Bronchial epithelial cell (primary cell): ENCODE measurements around the gene SPR. TPM values are rescaled to one million over a fixed set of nuclear protein-coding genes. Genes with fewer than 3 reads are reported as not detected.

ENCODE experiments used
- DNase-seq: peaks from one replicate; pipeline ENCODE4 v3.0.0-alpha.2; 2010; ENCODE audit warnings: low read depth
- FAIRE-seq: peaks from 2 replicates; lab custom pipeline; 2011; peaks lifted over from hg19 to GRCh38; lab: Jason Lieb, UNC
- H3K27me3 ChIP-seq: 2 replicates; pipeline ENCODE4 v1.5.1; 2011; ENCODE audit warnings: low read length; ENCODE audit not compliant: control insufficient read depth, insufficient read depth
- H3K36me3 ChIP-seq: 2 replicates; pipeline ENCODE4 v1.5.1; 2011; ENCODE audit warnings: low read length; ENCODE audit not compliant: control insufficient read depth, insufficient read depth
- H3K4me3 ChIP-seq: 2 replicates; pipeline ENCODE4 v1.5.1; 2011; ENCODE audit warnings: mild to moderate bottlenecking, low read depth, low read length, control low read depth
- total RNA-seq: library from RNA; depleted of rRNA; stranded (reverse); fragments of >200 nt; gene quantifications from 2 replicates; pipeline ENCODE4 v1.2.1, GENCODE V29; 2014
- TF ChIP-seq, protein P1 (sequence below): IDR thresholded peaks from 2 replicates; pipeline ENCODE4 v1.5.1; 2011; ENCODE audit warnings: mild to moderate bottlenecking, moderate library complexity, low read length, control low read depth, inconsistent platforms; ENCODE audit not compliant: insufficient read depth, severe bottlenecking

The SPR gene
- total RNA-seq, 1 donor from 2014 or later = 14.0 TPM

DNA sequence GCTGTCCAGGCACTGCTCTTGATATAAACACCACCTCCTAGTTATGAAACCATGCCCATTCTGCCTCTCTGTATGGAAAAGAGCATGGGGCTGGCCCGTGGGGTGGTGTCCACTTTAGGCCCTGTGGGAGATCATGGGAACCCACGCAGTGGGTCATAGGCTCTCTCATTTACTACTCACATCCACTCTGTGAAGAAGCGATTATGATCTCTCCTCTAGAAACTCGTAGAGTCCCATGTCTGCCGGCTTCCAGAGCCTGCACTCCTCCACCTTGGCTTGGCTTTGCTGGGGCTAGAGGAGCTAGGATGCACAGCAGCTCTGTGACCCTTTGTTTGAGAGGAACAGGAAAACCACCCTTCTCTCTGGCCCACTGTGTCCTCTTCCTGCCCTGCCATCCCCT is 46.0 kb downstream of the SPR start:
- Histone ChIP-seq H3K4me3 (no peak overlapping the region), H3K27me3 (peaks cover 15% of the 10 kb centered on the region), H3K36me3 (no peaks in the 10 kb centered on the region)
- FAIRE-seq (no peak), DNase-seq (no peak)
- TF ChIP-seq, protein P1, sequence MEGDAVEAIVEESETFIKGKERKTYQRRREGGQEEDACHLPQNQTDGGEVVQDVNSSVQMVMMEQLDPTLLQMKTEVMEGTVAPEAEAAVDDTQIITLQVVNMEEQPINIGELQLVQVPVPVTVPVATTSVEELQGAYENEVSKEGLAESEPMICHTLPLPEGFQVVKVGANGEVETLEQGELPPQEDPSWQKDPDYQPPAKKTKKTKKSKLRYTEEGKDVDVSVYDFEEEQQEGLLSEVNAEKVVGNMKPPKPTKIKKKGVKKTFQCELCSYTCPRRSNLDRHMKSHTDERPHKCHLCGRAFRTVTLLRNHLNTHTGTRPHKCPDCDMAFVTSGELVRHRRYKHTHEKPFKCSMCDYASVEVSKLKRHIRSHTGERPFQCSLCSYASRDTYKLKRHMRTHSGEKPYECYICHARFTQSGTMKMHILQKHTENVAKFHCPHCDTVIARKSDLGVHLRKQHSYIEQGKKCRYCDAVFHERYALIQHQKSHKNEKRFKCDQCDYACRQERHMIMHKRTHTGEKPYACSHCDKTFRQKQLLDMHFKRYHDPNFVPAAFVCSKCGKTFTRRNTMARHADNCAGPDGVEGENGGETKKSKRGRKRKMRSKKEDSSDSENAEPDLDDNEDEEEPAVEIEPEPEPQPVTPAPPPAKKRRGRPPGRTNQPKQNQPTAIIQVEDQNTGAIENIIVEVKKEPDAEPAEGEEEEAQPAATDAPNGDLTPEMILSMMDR = no peak

DNA sequence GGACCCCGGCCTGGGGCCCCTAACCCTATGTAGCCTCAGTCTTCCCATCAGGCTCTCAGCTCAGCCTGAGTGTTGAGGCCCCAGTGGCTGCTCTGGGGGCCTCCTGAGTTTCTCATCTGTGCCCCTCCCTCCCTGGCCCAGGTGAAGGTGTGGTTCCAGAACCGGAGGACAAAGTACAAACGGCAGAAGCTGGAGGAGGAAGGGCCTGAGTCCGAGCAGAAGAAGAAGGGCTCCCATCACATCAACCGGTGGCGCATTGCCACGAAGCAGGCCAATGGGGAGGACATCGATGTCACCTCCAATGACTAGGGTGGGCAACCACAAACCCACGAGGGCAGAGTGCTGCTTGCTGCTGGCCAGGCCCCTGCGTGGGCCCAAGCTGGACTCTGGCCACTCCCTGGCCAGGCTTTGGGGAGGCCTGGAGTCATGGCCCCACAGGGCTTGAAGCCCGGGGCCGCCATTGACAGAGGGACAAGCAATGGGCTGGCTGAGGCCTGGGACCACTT is 46.5 kb downstream of the SPR start:
- DNase-seq (no peak), FAIRE-seq (no peak)
- H3K27me3 ChIP-seq = peaks cover 10% of the 10 kb centered on the region
- TF ChIP-seq, protein P1 = no peak
- no peak overlapping the region for H3K4me3 ChIP-seq
- no peaks in the 10 kb centered on the region for H3K36me3 ChIP-seq

DNA sequence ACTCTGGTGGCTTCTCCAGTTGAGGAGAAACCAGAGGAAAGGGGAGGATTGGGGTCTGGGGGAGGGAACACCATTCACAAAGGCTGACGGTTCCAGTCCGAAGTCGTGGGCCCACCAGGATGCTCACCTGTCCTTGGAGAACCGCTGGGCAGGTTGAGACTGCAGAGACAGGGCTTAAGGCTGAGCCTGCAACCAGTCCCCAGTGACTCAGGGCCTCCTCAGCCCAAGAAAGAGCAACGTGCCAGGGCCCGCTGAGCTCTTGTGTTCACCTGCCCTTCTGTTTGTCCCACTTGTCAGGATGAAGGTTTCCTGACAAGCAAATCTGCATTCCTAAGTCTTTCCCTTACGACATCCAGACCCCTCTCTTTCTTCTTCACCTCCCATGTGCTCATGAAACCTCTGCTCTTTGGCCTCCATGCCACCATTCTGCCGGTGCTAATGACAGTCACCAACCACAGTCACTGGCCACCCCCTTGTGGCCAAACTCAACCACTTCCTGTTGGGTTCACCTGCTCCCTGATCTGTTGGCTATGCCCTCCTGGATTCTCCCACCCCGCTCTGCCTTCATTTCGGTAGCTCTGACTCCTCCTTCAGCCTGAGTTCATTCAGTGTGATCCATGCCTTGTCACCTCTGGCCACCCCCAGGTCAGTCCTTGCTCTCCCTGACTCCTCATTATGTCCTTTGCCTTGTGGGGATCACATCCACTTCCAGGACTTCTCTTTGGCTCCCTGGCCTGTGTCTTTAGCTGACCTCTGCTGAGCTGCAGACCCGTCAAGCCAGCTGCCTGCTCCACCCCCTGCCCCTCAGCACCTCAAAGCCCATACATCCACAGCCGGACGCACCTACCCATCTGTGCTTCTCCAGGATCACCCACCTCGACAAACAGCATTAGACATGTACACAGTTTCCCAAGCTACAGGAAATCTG is 47.7 kb downstream of the SPR start:
- FAIRE-seq (no peak), DNase-seq (peak; percentile 95)
- TF ChIP-seq, protein P1 = peak; percentile 63
- H3K36me3 ChIP-seq = no peaks in the 10 kb centered on the region
- no peak overlapping the region for H3K4me3 ChIP-seq
- peaks cover 2% of the 10 kb centered on the region for H3K27me3 ChIP-seq

DNA sequence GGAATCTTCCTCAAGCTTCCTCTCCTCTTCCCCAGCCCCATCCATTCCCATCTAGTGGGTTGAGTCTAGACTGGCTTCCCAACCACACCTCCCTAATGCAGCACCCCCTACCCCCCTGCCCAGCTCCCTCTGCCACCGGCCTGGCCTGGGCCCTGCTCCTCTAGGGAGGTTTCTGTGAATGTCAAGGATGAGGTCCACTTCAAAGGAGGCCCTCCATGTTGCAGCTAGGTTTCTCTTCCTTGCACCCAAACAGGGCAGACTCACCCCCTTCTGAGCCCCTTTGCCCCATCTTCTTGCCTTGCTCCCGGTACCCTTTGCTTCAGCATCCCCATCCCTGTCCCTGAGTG is 48.4 kb downstream of the SPR start:
- FAIRE-seq = no peak
- Histone ChIP-seq H3K27me3 (no peaks in the 10 kb centered on the region), H3K4me3 (no peak overlapping the region), H3K36me3 (no peaks in the 10 kb centered on the region)
- TF ChIP-seq, protein P1 = no peak
- no peak for DNase-seq

DNA sequence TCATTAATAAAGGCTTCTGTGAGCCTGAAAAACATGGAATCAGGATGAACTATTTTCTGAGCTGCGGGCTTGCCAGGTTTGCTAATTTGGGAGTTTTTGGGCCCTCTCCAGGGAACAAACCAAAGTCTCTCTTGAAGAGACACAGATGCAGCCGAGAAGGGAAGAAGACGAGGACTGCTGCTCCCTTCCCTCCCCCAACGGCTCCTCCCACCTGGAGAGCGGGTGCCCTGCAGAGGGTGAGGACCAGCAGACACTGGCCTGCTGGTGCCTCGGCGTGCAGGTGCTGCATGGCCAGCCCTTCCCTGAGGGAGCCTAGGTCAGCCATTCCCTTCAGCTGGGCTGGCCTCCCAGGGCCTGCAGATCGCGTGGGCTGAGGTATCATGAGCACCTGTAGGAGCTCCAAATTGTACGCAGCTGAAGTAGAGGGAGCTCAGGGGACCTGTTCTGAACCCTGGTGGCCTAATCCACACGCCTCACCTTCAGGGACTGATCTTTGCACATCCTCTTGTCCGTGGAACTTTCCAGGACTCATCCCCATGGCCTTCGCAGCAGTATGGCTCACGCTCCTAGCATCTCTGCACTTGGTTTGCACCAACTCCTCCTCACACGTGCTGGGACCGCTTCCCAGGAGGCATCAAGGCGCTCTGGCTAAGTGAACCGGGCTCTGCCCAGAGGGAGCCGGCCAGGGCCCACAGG is 49.6 kb downstream of the SPR start:
- FAIRE-seq = peak; percentile 68
- Histone ChIP-seq H3K27me3 (no peaks in the 10 kb centered on the region), H3K36me3 (no peaks in the 10 kb centered on the region), H3K4me3 (no peak overlapping the region)
- TF ChIP-seq, protein P1 = no peak
- DNase-seq = no peak
